ENCODE data around the gene TMEM88. TPM values are rescaled to one million over a fixed set of nuclear protein-coding genes. Genes with fewer than 3 reads are reported as not detected.

Gene TMEM88
- total and polyA plus RNA-seq, 2 of the 13 experiments (the other 11 are each of a cell fraction or from before 2014, with no cell fraction given): 0.31 to 0.66 TPM

- TF ChIP-seq ZBTB40 (IDR thresholded peaks at IDR 0.05) (no peak), ZBTB40 (CRISPR knock-in tag; IDR thresholded peaks at IDR 0.05) (no peak; the same call in 1 of the 2 replicates), HDAC1 (CRISPR knock-in tag; IDR thresholded peaks at IDR 0.05) (no peak), PAWR (CRISPR knock-in tag; IDR thresholded peaks at IDR 0.05; ENCODE audit: borderline replicate concordance) (no peak), SRSF9 (IDR thresholded peaks at IDR 0.05; ENCODE audit: borderline replicate concordance, insufficient read depth, low read depth, low read length, poor library complexity, severe bottlenecking) (no peak), DMTF1 (CRISPR knock-in tag; IDR thresholded peaks at IDR 0.05) (no peak), AGO2 (optimal IDR thresholded peaks at IDR 0.05; ENCODE audit: low read depth, low read length) (no peak), LBX2 (CRISPR knock-in tag; IDR thresholded peaks at IDR 0.05; ENCODE audit: borderline replicate concordance) (no peak), ZNF44 (CRISPR knock-in tag; IDR thresholded peaks at IDR 0.05) (no peak), ATF3 (CRISPR knock-in tag; IDR thresholded peaks at IDR 0.05) (no peak), KLF11 (CRISPR knock-in tag; IDR thresholded peaks at IDR 0.05) (no peak), ZFP36L2 (CRISPR knock-in tag; IDR thresholded peaks at IDR 0.05) (no peak), ZNF773 (CRISPR knock-in tag; IDR thresholded peaks at IDR 0.05; ENCODE audit: borderline replicate concordance) (no peak; the same call in 1 of the 2 replicates), SSRP1 (CRISPR knock-in tag; IDR thresholded peaks at IDR 0.05) (no peak), TEAD3 (CRISPR knock-in tag; optimal IDR thresholded peaks at IDR 0.05; ENCODE audit: borderline replicate concordance) (peak; percentile 8)
Measured at GRCh38 chr17:7834957-7835813, 19.7 kb upstream of the TMEM88 start (continued).

Data from HepG2 (cell line).